Osteocyte (in vitro differentiated cells): Measurements from ENCODE around the gene KLF9. TPM values are rescaled to one million over a fixed set of nuclear protein-coding genes. Genes with fewer than 3 reads are reported as not detected.
A peak's percentile ranks its signal among the peaks of the same experiment; 100 is the strongest.

Experiments used
- DNase-seq: peaks from one replicate; pipeline ENCODE4 v3.0.0; 2021; ENCODE audit warnings: mixed read lengths; ENCODE audit not compliant: unreplicated experiment; ENCODE audit errors: extremely low spot score
- H3K27ac Mint-ChIP-seq: one replicate; pipeline ENCODE4 v1.8.0; 2021; ENCODE audit warnings: mild to moderate bottlenecking, mixed read lengths; ENCODE audit not compliant: unreplicated experiment
- H3K27me3 Mint-ChIP-seq: one replicate; pipeline ENCODE4 v1.8.0; 2021; ENCODE audit warnings: mixed read lengths; ENCODE audit not compliant: unreplicated experiment
- H3K36me3 Mint-ChIP-seq: one replicate; pipeline ENCODE4 v1.8.0; 2021; ENCODE audit warnings: mixed read lengths; ENCODE audit not compliant: unreplicated experiment
- H3K4me1 Mint-ChIP-seq: one replicate; pipeline ENCODE4 v1.8.0; 2021; ENCODE audit warnings: mixed read lengths; ENCODE audit not compliant: unreplicated experiment
- H3K4me3 Mint-ChIP-seq: one replicate; pipeline ENCODE4 v1.8.0; 2021; ENCODE audit warnings: mild to moderate bottlenecking, moderate library complexity, mixed read lengths; ENCODE audit not compliant: unreplicated experiment
- H3K9me3 Mint-ChIP-seq: one replicate; pipeline ENCODE4 v1.8.0; 2021; ENCODE audit warnings: mixed read lengths; ENCODE audit not compliant: unreplicated experiment
- CTCF ChIP-seq: fragments of 200-600 bp; sonication (generic); IDR thresholded peaks from 2 replicates; pipeline ENCODE4 v1.5.0; 2021; ENCODE audit warnings: antibody characterized with exemption, mild to moderate bottlenecking, moderate library complexity
- total RNA-seq: library from RNA; stranded (reverse); gene quantifications from 2 replicates; pipeline ENCODE4 v1.2.1, GENCODE V29; 2021

KLF9 gene
- total RNA-seq, 1 donor from 2014 or later = 85.3 TPM

DNA sequence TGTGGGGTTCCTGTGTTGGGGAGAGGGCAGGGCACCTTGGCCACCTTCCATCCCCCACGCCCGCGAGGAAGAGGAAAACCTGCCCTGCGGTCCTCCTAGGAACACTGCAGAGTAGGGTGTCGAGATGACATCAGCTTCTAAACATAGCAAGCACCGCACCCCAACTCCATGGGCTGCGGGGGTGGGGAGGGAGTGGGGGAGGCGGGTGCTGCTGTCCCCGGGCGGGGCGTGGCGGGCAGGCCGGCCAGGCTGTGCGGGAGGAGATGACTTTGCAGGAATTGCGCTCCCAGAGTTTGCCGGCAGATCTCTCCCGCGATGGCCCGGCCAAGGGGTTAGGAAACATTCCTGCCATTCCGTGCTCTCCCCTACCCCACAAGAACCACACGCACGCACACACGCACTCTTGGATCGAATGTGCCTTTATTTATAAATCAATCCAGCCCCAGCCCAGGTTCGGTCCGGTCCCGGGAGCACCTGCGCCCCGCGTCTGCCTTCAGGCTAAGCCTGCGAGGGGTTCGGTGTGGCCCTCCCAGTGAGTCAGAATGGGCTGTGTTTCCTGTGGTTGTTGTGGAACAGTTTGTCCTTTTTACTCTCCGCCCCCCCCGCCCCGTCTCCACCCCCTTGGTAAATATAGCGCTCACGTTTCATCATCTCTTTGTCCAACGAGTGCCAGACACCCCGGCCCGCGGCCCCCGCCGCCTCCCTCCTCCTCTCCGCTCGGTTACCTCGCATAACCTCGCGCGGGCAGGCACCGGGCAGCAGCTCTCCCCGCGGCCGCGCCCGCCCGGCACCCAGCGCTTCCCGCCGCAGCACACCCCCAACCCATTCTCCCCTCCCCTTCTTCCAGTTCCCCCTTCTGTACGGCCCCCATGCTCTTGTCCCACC, 5.3 kb upstream of the KLF9 start:
- Mint-ChIP-seq H3K4me1 (peaks cover 62% of the 10 kb centered on the region), H3K9me3 (no peaks in the 10 kb centered on the region), H3K4me3 (peak overlapping the region; percentile 85), H3K36me3 (no peaks in the 10 kb centered on the region), H3K27me3 (no peaks in the 10 kb centered on the region), H3K27ac (peak overlapping the region; percentile 100)
- DNase-seq = peak; percentile 99
- peak; percentile 35 for TF ChIP-seq CTCF

GRCh38 chr9:70418822-70419555, 4.5 kb upstream of the KLF9 start:
- peak; percentile 99 for DNase-seq
- peaks cover 68% of the 10 kb centered on the region for H3K4me1 Mint-ChIP-seq
- TF ChIP-seq CTCF = no peak

GRCh38 chr9:70415476-70415875, 1.0 kb upstream of the KLF9 start:
- no peak for TF ChIP-seq CTCF
- H3K4me1 Mint-ChIP-seq = peaks cover 44% of the 10 kb centered on the region
- peaks cover 14% of the 10 kb centered on the region for H3K36me3 Mint-ChIP-seq
- H3K4me3 Mint-ChIP-seq = peak overlapping the region; percentile 98
- DNase-seq = no peak
- H3K27ac Mint-ChIP-seq = peak overlapping the region; percentile 100
- H3K9me3 Mint-ChIP-seq = no peaks in the 10 kb centered on the region
- no peaks in the 10 kb centered on the region for H3K27me3 Mint-ChIP-seq

More at GRCh38 chr9:70418822-70419555, 4.5 kb upstream of the KLF9 start:
- H3K27me3 Mint-ChIP-seq = no peaks in the 10 kb centered on the region
- H3K27ac Mint-ChIP-seq = peak overlapping the region; percentile 100
- H3K36me3 Mint-ChIP-seq = no peaks in the 10 kb centered on the region
- no peaks in the 10 kb centered on the region for H3K9me3 Mint-ChIP-seq
- peak overlapping the region; percentile 85 for H3K4me3 Mint-ChIP-seq

- DNase-seq = no peak
- peak overlapping the region; percentile 98 for H3K4me3 Mint-ChIP-seq
- no peaks in the 10 kb centered on the region for H3K27me3 Mint-ChIP-seq
- H3K36me3 Mint-ChIP-seq = peaks cover 17% of the 10 kb centered on the region
- peaks cover 46% of the 10 kb centered on the region for H3K4me1 Mint-ChIP-seq
- H3K27ac Mint-ChIP-seq = peak overlapping the region; percentile 100
- TF ChIP-seq CTCF = no peak
- no peaks in the 10 kb centered on the region for H3K9me3 Mint-ChIP-seq
These were observed 584 bp upstream of the KLF9 start for GRCh38 chr9:70415041-70415440.

- Mint-ChIP-seq H3K27me3 (no peaks in the 10 kb centered on the region), H3K9me3 (no peaks in the 10 kb centered on the region), H3K4me3 (peak overlapping the region; percentile 98), H3K27ac (peak overlapping the region; percentile 100), H3K36me3 (peaks cover 19% of the 10 kb centered on the region), H3K4me1 (peaks cover 51% of the 10 kb centered on the region)
- TF ChIP-seq CTCF = no peak
- DNase-seq = no peak
These were observed 1.0 kb downstream of the KLF9 start for GRCh38 chr9:70413464-70413798.
